ENCODE data around the gene ZNFX1. TPM values are rescaled to one million over a fixed set of nuclear protein-coding genes. Genes with fewer than 3 reads are reported as not detected.

Gene ZNFX1
- total RNA-seq, 1 donor from 2014 or later, result 10.7 TPM

- H3K4me1 Mint-ChIP-seq (ENCODE audit: low read depth), result peaks cover 44% of the 10 kb centered on the region
- H3K27ac Mint-ChIP-seq, result peak overlapping the region; percentile 96
- peak overlapping the region; percentile 86 for H3K4me3 Mint-ChIP-seq (ENCODE audit: low read depth)
- DNase-seq (ENCODE audit: low spot score, unreplicated experiment), result no peak
- H3K9me3 Mint-ChIP-seq (ENCODE audit: low read depth), result peaks cover 58% of the 10 kb centered on the region
- H3K27me3 Mint-ChIP-seq, result no peaks in the 10 kb centered on the region
- peaks cover 82% of the 10 kb centered on the region for H3K36me3 Mint-ChIP-seq (ENCODE audit: insufficient read depth)
- no peak for TF ChIP-seq CTCF (IDR thresholded peaks at IDR 0.05; ENCODE audit: unreplicated experiment)
Observed at GRCh38 chr20:49281059-49281912, 3.4 kb upstream of the ZNFX1 start.

GRCh38 chr20:49280463-49281058 lies 2.7 kb upstream of the ZNFX1 start:
- Mint-ChIP-seq H3K4me3 (ENCODE audit: low read depth) (peak overlapping the region; percentile 86), H3K27me3 (no peaks in the 10 kb centered on the region), H3K4me1 (ENCODE audit: low read depth) (peaks cover 41% of the 10 kb centered on the region), H3K27ac (peak overlapping the region; percentile 96), H3K36me3 (ENCODE audit: insufficient read depth) (peaks cover 77% of the 10 kb centered on the region), H3K9me3 (ENCODE audit: low read depth) (peaks cover 50% of the 10 kb centered on the region)
- no peak for TF ChIP-seq CTCF (IDR thresholded peaks at IDR 0.05; ENCODE audit: unreplicated experiment)
- no peak for DNase-seq (ENCODE audit: low spot score, unreplicated experiment)

GRCh38 chr20:49279677-49280462 lies 2.0 kb upstream of the ZNFX1 start:
- Mint-ChIP-seq H3K27me3 (no peaks in the 10 kb centered on the region), H3K9me3 (ENCODE audit: low read depth) (peaks cover 45% of the 10 kb centered on the region), H3K36me3 (ENCODE audit: insufficient read depth) (peaks cover 72% of the 10 kb centered on the region), H3K27ac (peak overlapping the region; percentile 96), H3K4me3 (ENCODE audit: low read depth) (peak overlapping the region; percentile 86), H3K4me1 (ENCODE audit: low read depth) (peaks cover 37% of the 10 kb centered on the region)
- no peak for TF ChIP-seq CTCF (IDR thresholded peaks at IDR 0.05; ENCODE audit: unreplicated experiment)
- DNase-seq (ENCODE audit: low spot score, unreplicated experiment), result no peak

GRCh38 chr20:49278818-49279676 lies 1.2 kb upstream of the ZNFX1 start:
- Mint-ChIP-seq H3K36me3 (ENCODE audit: insufficient read depth) (peaks cover 64% of the 10 kb centered on the region), H3K4me1 (ENCODE audit: low read depth) (peaks cover 35% of the 10 kb centered on the region), H3K9me3 (ENCODE audit: low read depth) (peaks cover 41% of the 10 kb centered on the region), H3K27ac (peak overlapping the region; percentile 96), H3K4me3 (ENCODE audit: low read depth) (peak overlapping the region; percentile 86), H3K27me3 (no peaks in the 10 kb centered on the region)
- TF ChIP-seq CTCF (IDR thresholded peaks at IDR 0.05; ENCODE audit: unreplicated experiment), result no peak
- DNase-seq (ENCODE audit: low spot score, unreplicated experiment), result no peak

Measured in progenitor cell of endocrine pancreas (in vitro differentiated cells).